GM19099 (cell line): Measurements from ENCODE around the gene KCNIP4.

Experiments used
- POLR2A ChIP-seq: IDR thresholded peaks from 3 replicates; pipeline ENCODE4 v1.6.1; 2011; ENCODE audit warnings: low read depth; ENCODE audit not compliant: insufficient read length; ENCODE audit errors: extremely low read depth

KCNIP4 gene

GRCh38 chr4:21882051-21882839 is 66.3 kb downstream of the KCNIP4 start:
- TF ChIP-seq POLR2A: no peak

GRCh38 chr4:21879187-21879586 is 69.4 kb downstream of the KCNIP4 start:
- TF ChIP-seq POLR2A: no peak

GRCh38 chr4:21876711-21877110 is 71.9 kb downstream of the KCNIP4 start:
- TF ChIP-seq POLR2A: no peak

- no peak for TF ChIP-seq POLR2A
Measured at GRCh38 chr4:21873145-21873544, 75.4 kb downstream of the KCNIP4 start.

- no peak for TF ChIP-seq POLR2A
Measured at GRCh38 chr4:21872101-21872500, 76.5 kb downstream of the KCNIP4 start.

GRCh38 chr4:21869978-21870745 is 78.4 kb downstream of the KCNIP4 start:
- no peak for TF ChIP-seq POLR2A

GRCh38 chr4:21864686-21865085 is 83.9 kb downstream of the KCNIP4 start:
- TF ChIP-seq POLR2A: no peak

GRCh38 chr4:21862917-21863316 is 85.7 kb downstream of the KCNIP4 start:
- no peak for TF ChIP-seq POLR2A

GRCh38 chr4:21858971-21859370 is 89.6 kb downstream of the KCNIP4 start:
- no peak for TF ChIP-seq POLR2A

- no peak for TF ChIP-seq POLR2A
Measured at GRCh38 chr4:21856754-21857153, 91.8 kb downstream of the KCNIP4 start.

GRCh38 chr4:21856301-21856700 is 92.3 kb downstream of the KCNIP4 start:
- no peak for TF ChIP-seq POLR2A

- TF ChIP-seq POLR2A: no peak
Measured at GRCh38 chr4:21849077-21849476, 99.5 kb downstream of the KCNIP4 start.

GRCh38 chr4:21848021-21848420 is 100.6 kb downstream of the KCNIP4 start:
- TF ChIP-seq POLR2A: no peak

- TF ChIP-seq POLR2A: no peak
Measured at GRCh38 chr4:21845663-21846062, 102.9 kb downstream of the KCNIP4 start.

- TF ChIP-seq POLR2A: no peak
Measured at GRCh38 chr4:21835712-21836111, 112.9 kb downstream of the KCNIP4 start.

GRCh38 chr4:21830272-21830671 is 118.3 kb downstream of the KCNIP4 start:
- TF ChIP-seq POLR2A: no peak
